H1 (cell line): ENCODE data around the gene GRIK4. TPM values are rescaled to one million over a fixed set of nuclear protein-coding genes. Genes with fewer than 3 reads are reported as not detected.

Experiments
- CTCF ChIA-PET: fragments of 300-600 bp; sonication (Branson Sonifier 250); formaldehyde crosslinking; loops from one replicate; lab custom pipeline; 2021; ENCODE audit not compliant: partially characterized antibody; lab: Charles Lee
- POLR2A ChIA-PET: fragments of 300-600 bp; sonication (Branson Sonifier 250); formaldehyde crosslinking; loops from one replicate; lab custom pipeline; 2021; ENCODE audit warnings: inconsistent platforms; ENCODE audit not compliant: partially characterized antibody; lab: Charles Lee
- DNase-seq, 2 experiments: peaks; one replicate each; pipeline versions ENCODE4 v3.0.0 to v3.0.0-alpha.2; 2010 to 2022; ENCODE audit warnings: low spot score in 2 of 2, low read depth in 1 of 2, mixed read lengths in 1 of 2
- FAIRE-seq: peaks from 2 replicates; lab custom pipeline; 2011; peaks lifted over from hg19 to GRCh38; lab: Jason Lieb, UNC
- H2AFZ ChIP-seq: 2 replicates; pipeline ENCODE4 v1.8.1; 2012; ENCODE audit warnings: low read length, inconsistent platforms
- H2AK5ac ChIP-seq: 2 replicates; pipeline ENCODE4 v1.6.1; 2013; ENCODE audit warnings: low read depth, low read length
- H2BK120ac ChIP-seq: replicated peaks from 2 replicates; pipeline ENCODE3; 2013; ENCODE audit warnings: low read depth, low read length, inconsistent platforms
- H2BK12ac ChIP-seq: 2 replicates; pipeline ENCODE4 v1.6.1; 2013; ENCODE audit warnings: low read depth, low read length
- H2BK15ac ChIP-seq: 2 replicates; pipeline ENCODE4 v1.6.1; 2013; ENCODE audit warnings: low read length
- H2BK20ac ChIP-seq: 2 replicates; pipeline ENCODE4 v1.6.1; 2013; ENCODE audit warnings: low read length
- H2BK5ac ChIP-seq: 2 replicates; pipeline ENCODE4 v1.6.1; 2013; ENCODE audit warnings: low read depth, low read length
- H3K14ac ChIP-seq: 2 replicates; pipeline ENCODE4 v1.6.1; 2013; ENCODE audit warnings: inconsistent platforms; ENCODE audit not compliant: insufficient read length
- H3K18ac ChIP-seq: 2 replicates; pipeline ENCODE4 v1.6.1; 2013; ENCODE audit warnings: low read length; ENCODE audit errors: extremely low read depth
- H3K23ac ChIP-seq: 2 replicates; pipeline ENCODE4 v1.6.1; 2013; ENCODE audit warnings: inconsistent platforms; ENCODE audit not compliant: insufficient read length
- H3K23me2 ChIP-seq: 2 replicates; pipeline ENCODE4 v1.6.1; 2013; ENCODE audit warnings: low read depth, low read length
- H3K27ac ChIP-seq: 2 replicates; pipeline ENCODE4 v1.6.1; 2011; ENCODE audit warnings: low read depth, low read length, inconsistent platforms
- H3K27me3 ChIP-seq, 4 experiments: replicated peaks in 1 of 4; 1 replicate in 1 of 4; 2 replicates in 3 of 4; pipeline versions ENCODE4 v1.6.1 to v1.8.1; 2011 to 2013; ENCODE audit warnings: low read length in 3 of 4, mild to moderate bottlenecking in 3 of 4, inconsistent platforms in 2 of 4, mixed read lengths in 2 of 4, moderate library complexity in 1 of 4; ENCODE audit not compliant: control insufficient read depth in 3 of 4, insufficient read depth in 3 of 4; ENCODE audit errors: extremely low read depth in 1 of 4
- H3K36me3 ChIP-seq, 4 experiments: 2 replicates each; pipeline versions ENCODE4 v1.6.1 to v1.8.1; 2011 to 2013; ENCODE audit warnings: mild to moderate bottlenecking in 4 of 4, low read length in 3 of 4, moderate library complexity in 2 of 4, control low read depth in 1 of 4, inconsistent platforms in 1 of 4; ENCODE audit not compliant: insufficient read depth in 4 of 4, control insufficient read depth in 2 of 4
- H3K4ac ChIP-seq: replicated peaks from 2 replicates; pipeline ENCODE3; 2013; ENCODE audit warnings: low read length, low read depth, mixed read lengths, inconsistent platforms; ENCODE audit not compliant: insufficient read length
- H3K4me1 ChIP-seq, 4 experiments: replicated peaks in 1 of 4; 1 replicate in 1 of 4; 2 replicates in 3 of 4; pipeline versions ENCODE4 v1.6.1 to v1.8.1; 2011 to 2013; ENCODE audit warnings: low read length in 3 of 4, inconsistent platforms in 2 of 4, mixed read lengths in 1 of 4; ENCODE audit not compliant: insufficient read depth in 4 of 4, control insufficient read depth in 3 of 4
- H3K4me2 ChIP-seq, 2 experiments: 2 replicates each; pipeline versions ENCODE4 v1.6.1 to v1.8.1; 2011 to 2013; ENCODE audit warnings: low read depth in 2 of 2, low read length in 2 of 2, control low read depth in 1 of 2, inconsistent platforms in 1 of 2, mild to moderate bottlenecking in 1 of 2; ENCODE audit not compliant: insufficient read depth in 1 of 2
- H3K4me3 ChIP-seq, 4 experiments: fragments of 200-600, 300-600 bp in 1 of 4; sonication (generic), shearing (Covaris generic), sonication (Bioruptor Twin) in 1 of 4; 2 replicates each; pipeline versions ENCODE4 v1.5.1 to v1.8.1; 2011 to 2016; ENCODE audit warnings: low read length in 4 of 4, low read depth in 3 of 4, control low read depth in 2 of 4, inconsistent platforms in 2 of 4, mild to moderate bottlenecking in 2 of 4, mixed read lengths in 1 of 4, moderate library complexity in 1 of 4; ENCODE audit not compliant: insufficient read depth in 2 of 4; ENCODE audit errors: extremely low read depth in 1 of 4
- H3K56ac ChIP-seq: replicated peaks from 2 replicates; pipeline ENCODE3; 2013; ENCODE audit warnings: low read depth, mild to moderate bottlenecking, mixed read lengths, low read length, inconsistent platforms; ENCODE audit not compliant: insufficient read length
- H3K79me1 ChIP-seq: 2 replicates; pipeline ENCODE4 v1.6.1; 2013; ENCODE audit warnings: low read depth, low read length, control low read depth
- H3K79me2 ChIP-seq, 2 experiments: 2 replicates each; pipeline versions ENCODE4 v1.6.1 to v1.8.1; 2012 to 2013; ENCODE audit warnings: low read length in 2 of 2, mild to moderate bottlenecking in 2 of 2, inconsistent platforms in 1 of 2; ENCODE audit not compliant: insufficient read depth in 2 of 2, control insufficient read depth in 1 of 2
- H3K9ac ChIP-seq, 4 experiments: replicated peaks in 1 of 4; 1 replicate in 1 of 4; 2 replicates in 3 of 4; pipeline versions ENCODE4 v1.6.1 to v1.8.1; 2011 to 2013; ENCODE audit warnings: low read depth in 3 of 4, low read length in 3 of 4, control low read depth in 2 of 4, mild to moderate bottlenecking in 2 of 4, moderate library complexity in 2 of 4, inconsistent platforms in 1 of 4; ENCODE audit errors: extremely low read depth in 1 of 4
- H3K9me3 ChIP-seq, 2 experiments: 2 replicates each; pipeline versions ENCODE4 v1.6.1 to v1.8.1; 2012 to 2013; ENCODE audit warnings: mild to moderate bottlenecking in 2 of 2, moderate library complexity in 2 of 2, control low read depth in 1 of 2, inconsistent platforms in 1 of 2, low read depth in 1 of 2, low read length in 1 of 2, mixed read lengths in 1 of 2; ENCODE audit not compliant: insufficient read depth in 2 of 2
- H4K20me1 ChIP-seq, 2 experiments: replicated peaks in 1 of 2; 2 replicates each; pipeline versions ENCODE3 to v1.8.1; 2011 to 2013; ENCODE audit warnings: inconsistent platforms in 2 of 2, low read length in 2 of 2, mild to moderate bottlenecking in 1 of 2; ENCODE audit not compliant: insufficient read depth in 2 of 2, control insufficient read depth in 1 of 2
- H4K5ac ChIP-seq: 2 replicates; pipeline ENCODE4 v1.6.1; 2013; ENCODE audit warnings: low read length, low read depth, mixed read lengths, inconsistent platforms; ENCODE audit not compliant: insufficient read length
- H4K8ac ChIP-seq: 2 replicates; pipeline ENCODE4 v1.8.0; 2013; ENCODE audit warnings: mild to moderate bottlenecking, moderate library complexity, low read length, inconsistent platforms; ENCODE audit not compliant: insufficient read depth; ENCODE audit errors: extremely low read depth
- H4K91ac ChIP-seq: replicated peaks from 2 replicates; pipeline ENCODE3; 2013; ENCODE audit warnings: low read length, mixed read lengths, inconsistent platforms; ENCODE audit not compliant: insufficient read length
- BACH1 ChIP-seq: IDR thresholded peaks from 2 replicates; pipeline ENCODE4 v1.6.1; 2012; ENCODE audit warnings: low read length, improper control_type of control experiment
- BRCA1 ChIP-seq: IDR thresholded peaks from 2 replicates; pipeline ENCODE4 v1.6.1; 2012; ENCODE audit warnings: low read depth, low read length, improper control_type of control experiment
- CREB1 ChIP-seq: IDR thresholded peaks from 2 replicates; pipeline ENCODE4 v1.6.1; 2012; ENCODE audit warnings: inconsistent platforms
- EGR1 ChIP-seq: IDR thresholded peaks from 2 replicates; pipeline ENCODE4 v1.6.1; 2011; ENCODE audit warnings: low read depth, low read length, borderline replicate concordance
- EZH2 ChIP-seq: fragments of 200-600 bp; sonication (generic); IDR thresholded peaks from 2 replicates; pipeline ENCODE4 v1.7.1; 2012; ENCODE audit warnings: low read depth, mild to moderate bottlenecking, moderate library complexity, low read length, inconsistent platforms; ENCODE audit not compliant: severe bottlenecking
- GABPA ChIP-seq: IDR thresholded peaks from 2 replicates; pipeline ENCODE4 v1.6.1; 2011; ENCODE audit warnings: mild to moderate bottlenecking, low read length, moderate library complexity, borderline replicate concordance; ENCODE audit not compliant: insufficient read depth
- GTF2F1 ChIP-seq: IDR thresholded peaks from 2 replicates; pipeline ENCODE4 v1.6.1; 2012; ENCODE audit warnings: low read depth, low read length, improper control_type of control experiment, borderline replicate concordance
- HDAC2 ChIP-seq, 2 experiments: fragments of 300-600 bp in 1 of 2; sonication (generic) in 1 of 2; IDR thresholded peaks; 2 replicates each; pipeline ENCODE4 v1.6.1; 2011 to 2012; ENCODE audit warnings: low read depth in 2 of 2, low read length in 2 of 2, mild to moderate bottlenecking in 2 of 2, moderate library complexity in 2 of 2, borderline replicate concordance in 1 of 2, inconsistent platforms in 1 of 2
- KDM5A ChIP-seq: fragments of 200-600 bp; IDR thresholded peaks from 2 replicates; pipeline ENCODE4 v1.7.1; 2012; ENCODE audit warnings: mild to moderate bottlenecking, low read length, inconsistent platforms, mixed read lengths
- POLR2AphosphoS5 ChIP-seq: IDR thresholded peaks from 2 replicates; pipeline ENCODE4 v1.6.1; 2011; ENCODE audit warnings: low read depth, low read length
- POU5F1 ChIP-seq: IDR thresholded peaks from 2 replicates; pipeline ENCODE4 v1.6.1; 2011; ENCODE audit warnings: low read depth, mild to moderate bottlenecking, low read length, moderate library complexity
- RFX5 ChIP-seq: IDR thresholded peaks from 2 replicates; pipeline ENCODE4 v1.6.1; 2011; ENCODE audit warnings: low read depth, low read length, improper control_type of control experiment, borderline replicate concordance
- SIX5 ChIP-seq: IDR thresholded peaks from 2 replicates; pipeline ENCODE4 v1.6.1; 2011; ENCODE audit warnings: mild to moderate bottlenecking, low read depth, low read length
- SP1 ChIP-seq: IDR thresholded peaks from 2 replicates; pipeline ENCODE4 v1.6.1; 2011; ENCODE audit warnings: low read depth, low read length
- SP4 ChIP-seq: IDR thresholded peaks from 2 replicates; pipeline ENCODE4 v1.6.1; 2012; ENCODE audit warnings: low read length, inconsistent platforms
- SRF ChIP-seq: IDR thresholded peaks from 2 replicates; pipeline ENCODE4 v1.6.1; 2011; ENCODE audit warnings: mild to moderate bottlenecking, low read depth, low read length, moderate library complexity
- TEAD4 ChIP-seq: IDR thresholded peaks from 2 replicates; pipeline ENCODE4 v1.6.1; 2012; ENCODE audit warnings: low read depth, low read length, inconsistent platforms, mixed read lengths
- WGBS, 2 experiments: shearing (Covaris generic) in 1 of 2; methylation state at CpG; one replicate each; pipeline versions ENCODE4 v1.1.6 to v1.1.7; 2013 to 2015; ENCODE audit warnings: low lambda C conversion rate in 2 of 2, mixed read lengths in 2 of 2, inconsistent platforms in 1 of 2, low coverage in 1 of 2, missing lambda C conversion rate in 1 of 2; ENCODE audit not compliant: insufficient replicate concordance in 2 of 2, insufficient coverage in 1 of 2, insufficient read length in 1 of 2; ENCODE audit errors: extremely low coverage in 1 of 2, missing lambda C conversion rate in 1 of 2; 5-methylcytosine and 5-hydroxymethylcytosine counted together
- polyA plus RNA-seq, 7 experiments: library from polyadenylated mRNA; depleted of rRNA in 3 of 7; stranded (reverse) in 5 of 7; unstranded in 2 of 7; fragments of >200 nt in 5 of 7; fragments of 200-250 nt in 2 of 7; gene quantifications; 1 replicate in 5 of 7; 2 replicates in 1 of 7; 4 replicates in 1 of 7; pipeline versions ENCODE4 v1.2.1 to v1.2.3, GENCODE V29; 2011 to 2013; ENCODE audit warnings: missing spikeins in 2 of 7, mixed read lengths in 2 of 7
- total RNA-seq: library from RNA; stranded (reverse); fragmentation: NEBNext Ultra II Directional; extraction: Animal tissue kit (Norgen Biotek cat#: 25700); gene quantifications from 2 replicates; pipeline ENCODE4 v1.2.1, GENCODE V29; 2021

GRIK4 gene
- total and polyA plus RNA-seq, 2 of the 8 experiments (the other 6 are each of a cell fraction or from before 2014, with no cell fraction given): 1.2 to 2.9 TPM

GRCh38 chr11:120978701-120979100, 467.2 kb downstream of the GRIK4 start:
- Histone ChIP-seq H3K23ac (no peak overlapping the region), H3K4ac (no peak overlapping the region), H2BK12ac (no peak overlapping the region), H2AFZ (no peak overlapping the region), H3K36me3 (no peaks in the 10 kb centered on the region), H4K5ac (no peak overlapping the region), H3K27ac (no peak overlapping the region)
- WGBS, 2 experiments: 71% methylated on average over 3 of the region's 3 CpGs; no CpG with 5 or more reads in 1 of the 2 experiments
- no peak for FAIRE-seq
- TF ChIP-seq TEAD4 (no peak), SRF (no peak), EGR1 (no peak), BRCA1 (no peak), POLR2AphosphoS5 (no peak), SP1 (no peak), BACH1 (no peak), EZH2 (no peak), RFX5 (no peak), CREB1 (no peak), HDAC2 (IDR thresholded peaks at IDR 0.05; ENCODE audit: borderline replicate concordance in 1 of 2, low read depth in 2 of 2, low read length in 2 of 2) (no peak), GABPA (no peak), SP4 (no peak), POU5F1 (no peak), KDM5A (no peak), SIX5 (no peak), GTF2F1 (no peak)
- TF ChIP-seq, all 59 proteins: peak for 0
- DNase-seq: no peak
- H2BK15ac ChIP-seq: no peak overlapping the region
- no peak overlapping the region for H2AK5ac ChIP-seq
- no peak overlapping the region for H3K4me3 ChIP-seq
- no peak overlapping the region for H2BK20ac ChIP-seq
- H4K8ac ChIP-seq: no peak overlapping the region
- H3K56ac ChIP-seq: no peak overlapping the region
- H3K14ac ChIP-seq: no peak overlapping the region
- CTCF ChIA-PET: no interaction called here
- POLR2A ChIA-PET: no interaction called here
- no peak overlapping the region for H3K9ac ChIP-seq
- H3K27me3 ChIP-seq: no peaks in the 10 kb centered on the region; a peak in 1 of 7 replicates
- H4K20me1 ChIP-seq: no peaks in the 10 kb centered on the region
- H3K4me2 ChIP-seq: no peak overlapping the region
- H3K23me2 ChIP-seq: no peaks in the 10 kb centered on the region
- H3K9me3 ChIP-seq: no peaks in the 10 kb centered on the region
- no peak overlapping the region for H2BK120ac ChIP-seq
- H4K91ac ChIP-seq: no peak overlapping the region
- no peak overlapping the region for H3K18ac ChIP-seq
- no peaks in the 10 kb centered on the region for H3K79me2 ChIP-seq
- no peaks in the 10 kb centered on the region for H3K4me1 ChIP-seq
- H2BK5ac ChIP-seq: no peak overlapping the region
- H3K79me1 ChIP-seq: no peaks in the 10 kb centered on the region
